ENCODE measurements around the gene ARHGAP12. TPM values are rescaled to one million over a fixed set of nuclear protein-coding genes. Genes with fewer than 3 reads are reported as not detected.
"Not testable (repeated sequence)": the region's sequence is repeated elsewhere in the genome, so short reads cannot be mapped to it uniquely, and the experiment has no call there.

The ARHGAP12 gene
- total RNA-seq, 1 experiment from 2014 or later, result 58.4 TPM

- no peak for DNase-seq (ENCODE audit: low read depth, low spot score)
- in situ Hi-C loops (cut with HindIII; ENCODE audit: low pct_unique_long_range_greater_than_20kb, low sequenced_read_pairs), result no loop called here
These were observed 18.6 kb downstream of the ARHGAP12 start for GRCh38 chr10:31910016-31910415.

- in situ Hi-C loops (cut with HindIII; ENCODE audit: low pct_unique_long_range_greater_than_20kb, low sequenced_read_pairs), result no loop called here
- no peak for DNase-seq (ENCODE audit: low read depth, low spot score)
These were observed 20.5 kb downstream of the ARHGAP12 start for GRCh38 chr10:31908157-31908556.

GRCh38 chr10:31906039-31906438, 22.6 kb downstream of the ARHGAP12 start:
- in situ Hi-C loops (cut with HindIII; ENCODE audit: low pct_unique_long_range_greater_than_20kb, low sequenced_read_pairs), result no loop called here
- DNase-seq (ENCODE audit: low read depth, low spot score), result no peak

GRCh38 chr10:31905586-31905985, 23.0 kb downstream of the ARHGAP12 start:
- in situ Hi-C loops (cut with HindIII; ENCODE audit: low pct_unique_long_range_greater_than_20kb, low sequenced_read_pairs), result no loop called here
- no peak for DNase-seq (ENCODE audit: low read depth, low spot score)

DNA sequence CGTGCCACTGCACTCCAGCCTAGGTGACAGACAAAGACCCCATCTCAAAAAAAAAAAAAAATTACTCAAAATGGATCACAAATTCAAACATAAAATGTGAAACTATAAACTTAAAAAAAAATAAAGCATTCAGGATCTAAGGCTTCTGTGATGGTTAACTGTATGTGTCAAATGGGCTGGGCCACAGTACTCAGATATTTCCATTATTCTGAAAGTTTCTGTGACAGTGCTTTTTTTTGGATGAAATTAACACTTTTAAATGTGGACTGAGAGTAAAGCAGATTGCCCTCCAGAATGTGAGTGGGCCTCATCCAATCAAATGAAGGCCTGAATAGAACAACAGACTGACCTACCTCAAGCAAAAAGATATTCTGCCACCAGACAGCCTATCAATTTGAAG, 26.0 kb downstream of the ARHGAP12 start:
- in situ Hi-C loops (cut with HindIII; ENCODE audit: low pct_unique_long_range_greater_than_20kb, low sequenced_read_pairs), result no loop called here

GRCh38 chr10:31897506-31897905, 31.1 kb downstream of the ARHGAP12 start:
- in situ Hi-C loops (cut with HindIII; ENCODE audit: low pct_unique_long_range_greater_than_20kb, low sequenced_read_pairs), result no loop called here
- DNase-seq (ENCODE audit: low read depth, low spot score), result peak; percentile 69

More for the DNA sequence above, 26.0 kb downstream of the ARHGAP12 start:
- DNase-seq (ENCODE audit: low read depth, low spot score), result no peak

- in situ Hi-C loops (cut with HindIII; ENCODE audit: low pct_unique_long_range_greater_than_20kb, low sequenced_read_pairs), result no loop called here
- DNase-seq (ENCODE audit: low read depth, low spot score), result peak; percentile 97
These were observed 31.7 kb downstream of the ARHGAP12 start for GRCh38 chr10:31896968-31897384.

- in situ Hi-C loops (cut with HindIII; ENCODE audit: low pct_unique_long_range_greater_than_20kb, low sequenced_read_pairs); DNase-seq (ENCODE audit: low read depth, low spot score): not testable (repeated sequence)
These were observed 32.9 kb downstream of the ARHGAP12 start for GRCh38 chr10:31895722-31896121.

DNA sequence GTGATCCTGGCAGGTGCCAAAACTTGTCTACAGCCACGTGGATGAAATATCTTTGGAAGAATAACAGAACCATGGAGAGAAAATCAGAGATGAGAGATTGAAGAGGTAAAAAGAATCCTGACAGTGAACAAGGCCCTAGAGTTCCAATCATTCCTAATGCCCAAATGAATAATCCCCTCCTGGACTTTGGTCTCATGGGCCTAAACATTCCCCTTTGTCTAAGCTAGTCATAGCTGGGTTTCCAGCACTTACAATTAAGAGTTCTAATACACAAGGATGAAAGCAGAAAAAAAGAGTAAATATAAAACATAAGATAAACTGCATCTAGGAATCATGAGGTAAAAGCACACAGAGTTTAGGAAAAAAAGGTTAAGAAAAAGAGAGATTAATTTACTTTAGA, 40.2 kb downstream of the ARHGAP12 start:
- in situ Hi-C loops (cut with HindIII; ENCODE audit: low pct_unique_long_range_greater_than_20kb, low sequenced_read_pairs), result no loop called here
- no peak for DNase-seq (ENCODE audit: low read depth, low spot score)

GRCh38 chr10:31887850-31888249, 40.8 kb downstream of the ARHGAP12 start:
- in situ Hi-C loops (cut with HindIII; ENCODE audit: low pct_unique_long_range_greater_than_20kb, low sequenced_read_pairs), result no loop called here
- DNase-seq (ENCODE audit: low read depth, low spot score), result no peak

GRCh38 chr10:31886885-31887284, 41.7 kb downstream of the ARHGAP12 start:
- DNase-seq (ENCODE audit: low read depth, low spot score), result no peak
- in situ Hi-C loops (cut with HindIII; ENCODE audit: low pct_unique_long_range_greater_than_20kb, low sequenced_read_pairs), result no loop called here

- in situ Hi-C loops (cut with HindIII; ENCODE audit: low pct_unique_long_range_greater_than_20kb, low sequenced_read_pairs), result no loop called here
- DNase-seq (ENCODE audit: low read depth, low spot score), result no peak
These were observed 42.7 kb downstream of the ARHGAP12 start for GRCh38 chr10:31885971-31886370.

DNA sequence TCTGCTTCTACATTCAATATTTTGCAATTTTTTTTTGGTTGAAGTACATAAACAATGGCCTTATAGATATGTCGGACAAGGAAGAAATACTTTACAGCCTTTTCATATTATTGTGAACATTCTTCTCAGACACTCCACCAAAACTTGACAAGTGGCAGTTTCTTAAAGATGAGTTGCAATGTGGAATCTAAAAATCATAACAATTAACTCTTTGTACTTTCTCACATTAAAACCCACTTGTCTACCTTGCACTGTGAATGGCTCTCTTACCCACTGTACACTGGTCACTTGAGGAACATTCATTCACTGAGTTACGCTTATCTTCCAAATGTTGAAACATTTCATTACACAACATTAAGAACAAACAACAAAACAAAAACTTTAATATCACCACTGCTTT, 44.2 kb downstream of the ARHGAP12 start:
- DNase-seq (ENCODE audit: low read depth, low spot score), result peak; percentile 89
- in situ Hi-C loops (cut with HindIII; ENCODE audit: low pct_unique_long_range_greater_than_20kb, low sequenced_read_pairs), result no loop called here

- in situ Hi-C loops (cut with HindIII; ENCODE audit: low pct_unique_long_range_greater_than_20kb, low sequenced_read_pairs), result no loop called here
- no peak for DNase-seq (ENCODE audit: low read depth, low spot score)
These were observed 45.2 kb downstream of the ARHGAP12 start for GRCh38 chr10:31883397-31883796.

DNA sequence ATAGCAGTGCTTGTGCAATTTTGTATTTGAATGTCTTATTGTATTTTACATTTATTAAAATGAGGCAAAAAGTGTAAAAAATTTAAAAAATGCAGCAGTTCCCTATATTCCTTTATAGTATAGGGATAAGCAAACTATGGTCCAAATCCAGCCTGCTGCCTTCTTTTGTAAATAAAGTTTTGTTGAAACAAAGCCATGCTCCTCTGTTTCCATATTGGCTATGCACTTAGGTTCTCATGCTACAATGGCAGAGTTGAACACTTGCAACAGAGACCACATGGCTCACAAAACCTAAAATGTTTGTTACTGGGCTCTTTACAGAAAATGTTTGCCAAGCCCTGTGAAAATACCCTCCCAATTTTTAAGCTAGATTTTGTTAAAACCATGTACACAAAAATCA, 50.1 kb downstream of the ARHGAP12 start:
- in situ Hi-C loops (cut with HindIII; ENCODE audit: low pct_unique_long_range_greater_than_20kb, low sequenced_read_pairs), result no loop called here
- DNase-seq (ENCODE audit: low read depth, low spot score), result no peak

DNA sequence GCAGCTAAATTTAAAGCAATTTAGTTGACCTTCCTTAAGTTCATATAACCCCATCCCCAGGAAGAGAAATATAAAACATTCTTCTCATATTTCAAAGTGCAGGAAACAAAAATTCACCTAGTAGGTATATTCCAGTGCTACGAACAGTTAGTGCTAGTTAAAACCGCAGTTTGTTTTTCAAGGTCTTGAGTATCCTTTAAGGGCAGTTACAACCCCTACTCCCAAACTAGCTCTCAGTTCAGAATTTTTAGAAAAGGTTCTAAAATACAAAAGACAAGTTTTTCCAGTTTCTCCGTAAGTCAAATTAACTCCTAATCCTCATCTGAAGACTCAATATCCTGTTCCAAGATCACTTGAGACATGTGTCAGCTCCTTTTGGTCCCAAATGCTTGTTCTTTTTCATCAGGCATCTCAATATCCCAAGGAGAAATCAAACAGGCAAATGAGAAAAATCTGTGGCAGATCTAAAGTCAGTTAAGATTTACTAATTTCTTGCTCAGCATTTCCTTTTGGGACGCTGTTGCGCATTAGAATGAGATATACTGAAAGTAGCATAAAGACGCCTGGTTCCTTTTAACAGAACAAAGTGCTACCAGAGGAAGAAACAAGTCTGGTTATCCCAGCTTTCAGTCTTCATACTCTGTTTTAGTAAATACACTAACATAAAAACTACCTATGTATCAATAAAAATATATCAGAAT, 51.8 kb downstream of the ARHGAP12 start:
- in situ Hi-C loops (cut with HindIII; ENCODE audit: low pct_unique_long_range_greater_than_20kb, low sequenced_read_pairs), result no loop called here
- no peak for DNase-seq (ENCODE audit: low read depth, low spot score)

- in situ Hi-C loops (cut with HindIII; ENCODE audit: low pct_unique_long_range_greater_than_20kb, low sequenced_read_pairs), result no loop called here
- no peak for DNase-seq (ENCODE audit: low read depth, low spot score)
These were observed 53.0 kb downstream of the ARHGAP12 start for GRCh38 chr10:31875608-31876007.

DNA sequence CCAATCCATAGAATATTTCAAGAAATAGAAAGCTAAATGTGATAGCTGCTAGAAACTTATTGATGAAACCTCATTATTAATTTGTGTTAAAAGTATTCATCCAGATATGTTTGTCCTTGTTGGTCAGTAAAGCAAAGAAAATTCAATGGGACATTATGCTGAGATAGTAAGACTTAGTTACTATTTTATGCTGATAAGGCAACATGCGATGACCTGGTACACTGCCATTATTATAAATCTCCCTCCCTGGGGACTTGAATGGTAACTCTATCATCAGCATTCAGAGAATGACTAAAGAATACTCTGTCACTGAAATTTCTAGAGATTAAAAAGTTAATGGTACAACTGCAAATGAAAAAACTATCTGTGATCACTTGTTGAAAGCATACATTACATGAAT, 54.9 kb downstream of the ARHGAP12 start:
- in situ Hi-C loops (cut with HindIII; ENCODE audit: low pct_unique_long_range_greater_than_20kb, low sequenced_read_pairs), result no loop called here

DNA sequence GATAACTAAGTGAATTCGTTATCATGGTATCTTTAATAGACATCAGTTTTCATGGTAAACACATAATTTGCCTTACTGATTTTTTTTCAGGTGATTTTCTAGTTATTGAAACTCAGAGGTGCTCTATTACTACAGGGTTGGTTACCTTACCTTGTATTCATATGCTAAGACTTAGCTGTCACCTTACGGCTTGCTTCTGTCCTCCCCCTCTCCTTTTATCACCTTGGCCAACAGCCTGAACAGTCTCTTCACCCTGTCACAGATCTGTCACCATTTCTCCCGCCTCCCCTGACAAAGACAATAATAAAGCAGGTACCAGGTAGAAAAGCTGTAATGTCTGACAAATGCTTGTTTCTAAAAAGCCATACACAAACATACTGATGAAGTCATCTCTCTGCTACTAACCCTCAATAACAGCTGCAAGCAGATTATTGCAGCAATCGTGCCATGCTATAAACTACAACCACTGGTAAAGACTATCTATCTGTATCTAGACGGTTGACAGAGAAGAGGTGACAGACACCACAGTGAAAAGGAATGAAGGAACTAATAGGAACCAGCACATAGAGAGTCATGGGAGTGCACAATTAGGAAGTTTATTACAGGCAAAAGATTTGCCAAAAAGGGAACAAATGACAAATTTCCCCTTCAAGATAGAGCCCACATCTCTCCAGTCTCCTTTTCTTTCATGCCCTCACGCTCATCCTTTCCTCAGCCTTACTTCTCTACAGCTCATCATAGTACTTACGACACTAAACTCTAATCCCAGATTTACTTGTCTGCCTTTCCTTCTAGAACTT, 57.2 kb downstream of the ARHGAP12 start:
- no peak for DNase-seq (ENCODE audit: low read depth, low spot score)
- in situ Hi-C loops (cut with HindIII; ENCODE audit: low pct_unique_long_range_greater_than_20kb, low sequenced_read_pairs), result no loop called here

More for the DNA sequence above, 54.9 kb downstream of the ARHGAP12 start:
- peak; percentile 2 for DNase-seq (ENCODE audit: low read depth, low spot score)
